DND-41 (cell line): Measurements from ENCODE around the gene PCDH9.

Experiments used
- CTCF ChIP-seq: IDR thresholded peaks from 2 replicates; pipeline ENCODE4 v1.5.1; 2012; ENCODE audit warnings: borderline replicate concordance, low read length, moderate library complexity, mild to moderate bottlenecking; ENCODE audit not compliant: poor library complexity, severe bottlenecking; ENCODE audit errors: extremely low read depth
- EZH2 ChIP-seq: IDR thresholded peaks from 3 replicates; pipeline ENCODE4 v1.6.1; 2012; ENCODE audit warnings: borderline replicate concordance, low read depth, mild to moderate bottlenecking, moderate library complexity, low read length, inconsistent platforms; ENCODE audit not compliant: severe bottlenecking

DNA sequence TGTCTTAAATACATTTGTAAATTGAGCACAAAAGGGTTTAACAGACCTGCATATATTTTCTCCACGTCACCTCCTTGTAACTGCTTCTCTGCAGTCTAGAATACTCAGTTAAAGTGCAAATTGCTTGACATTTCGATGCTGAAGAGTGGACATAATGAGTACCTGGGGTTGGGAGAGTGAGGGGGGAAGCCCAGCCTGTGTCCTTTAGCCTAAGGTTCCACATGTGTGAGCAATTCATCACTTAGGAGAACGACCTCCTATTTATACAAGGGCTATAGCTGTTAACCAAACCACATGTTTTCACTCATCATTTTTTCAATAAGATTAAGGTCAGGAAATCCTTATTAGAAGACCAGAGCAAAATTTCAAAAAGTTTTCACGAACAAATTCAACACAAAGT, 29.5 kb downstream of the PCDH9 start:
- TF ChIP-seq CTCF (no peak), EZH2 (no peak)
